ENCODE data around the gene TRIM14.

Gene TRIM14

GRCh38 chr9:98049288-98050072 lies 69.5 kb downstream of the TRIM14 start:
- TF ChIP-seq ESRRG (CRISPR knock-in tag; IDR thresholded peaks at IDR 0.05) (no peak), PATZ1 (CRISPR knock-in tag; IDR thresholded peaks at IDR 0.05; ENCODE audit: borderline replicate concordance) (no peak), ISL1 (CRISPR knock-in tag; IDR thresholded peaks at IDR 0.05) (no peak), OSR1 (CRISPR knock-in tag; IDR thresholded peaks at IDR 0.05) (no peak), PPARA (CRISPR knock-in tag; IDR thresholded peaks at IDR 0.05; ENCODE audit: borderline replicate concordance) (no peak), BACH2 (CRISPR knock-in tag; IDR thresholded peaks at IDR 0.05; ENCODE audit: borderline replicate concordance) (no peak), POU6F1 (CRISPR knock-in tag; IDR thresholded peaks at IDR 0.05; ENCODE audit: borderline replicate concordance, low read depth) (no peak), CSDC2 (CRISPR knock-in tag; IDR thresholded peaks at IDR 0.05) (no peak), SNAI2 (CRISPR knock-in tag; IDR thresholded peaks at IDR 0.05) (no peak), TOX (CRISPR knock-in tag; IDR thresholded peaks at IDR 0.05; ENCODE audit: borderline replicate concordance) (no peak), CREB5 (CRISPR knock-in tag; IDR thresholded peaks at IDR 0.05; ENCODE audit: low read depth) (no peak)
- no peak for ATAC-seq

- no peak for TF ChIP-seq POU6F1 (CRISPR knock-in tag; IDR thresholded peaks at IDR 0.05; ENCODE audit: borderline replicate concordance, low read depth)
- TF ChIP-seq TCF4 (CRISPR knock-in tag; IDR thresholded peaks at IDR 0.05; ENCODE audit: borderline replicate concordance) = no peak
- no peak for TF ChIP-seq RARB (CRISPR knock-in tag; IDR thresholded peaks at IDR 0.05)
- no peak for TF ChIP-seq PATZ1 (CRISPR knock-in tag; IDR thresholded peaks at IDR 0.05; ENCODE audit: borderline replicate concordance)
- no peak for ATAC-seq
Measured at GRCh38 chr9:98047002-98047401, 72.0 kb downstream of the TRIM14 start.

GRCh38 chr9:98046180-98046543 lies 72.9 kb downstream of the TRIM14 start:
- ATAC-seq = no peak
- TF ChIP-seq CREB5 (CRISPR knock-in tag; IDR thresholded peaks at IDR 0.05; ENCODE audit: low read depth) = no peak
- no peak for TF ChIP-seq ISL1 (CRISPR knock-in tag; IDR thresholded peaks at IDR 0.05)
- TF ChIP-seq ZNF8 (CRISPR knock-in tag; IDR thresholded peaks at IDR 0.05) = no peak
- TF ChIP-seq TSHZ2 (CRISPR knock-in tag; IDR thresholded peaks at IDR 0.05) = no peak
- no peak for TF ChIP-seq SNAI2 (CRISPR knock-in tag; IDR thresholded peaks at IDR 0.05)
- no peak for TF ChIP-seq ESRRG (CRISPR knock-in tag; IDR thresholded peaks at IDR 0.05)
- no peak for TF ChIP-seq PATZ1 (CRISPR knock-in tag; IDR thresholded peaks at IDR 0.05; ENCODE audit: borderline replicate concordance)
- TF ChIP-seq TCF4 (CRISPR knock-in tag; IDR thresholded peaks at IDR 0.05; ENCODE audit: borderline replicate concordance) = no peak
- TF ChIP-seq PPARA (CRISPR knock-in tag; IDR thresholded peaks at IDR 0.05; ENCODE audit: borderline replicate concordance) = no peak
- no peak for TF ChIP-seq TOX (CRISPR knock-in tag; IDR thresholded peaks at IDR 0.05; ENCODE audit: borderline replicate concordance)
- TF ChIP-seq CSDC2 (CRISPR knock-in tag; IDR thresholded peaks at IDR 0.05) = no peak
- no peak for TF ChIP-seq ZFP3 (CRISPR knock-in tag; IDR thresholded peaks at IDR 0.05)
- no peak for TF ChIP-seq CSRNP3 (CRISPR knock-in tag; IDR thresholded peaks at IDR 0.05)
- TF ChIP-seq RARB (CRISPR knock-in tag; IDR thresholded peaks at IDR 0.05) = no peak
- TF ChIP-seq ARNTL (CRISPR knock-in tag; IDR thresholded peaks at IDR 0.05; ENCODE audit: borderline replicate concordance, low read depth) = no peak
